ENCODE data around the gene SH3GLB1. TPM values are rescaled to one million over a fixed set of nuclear protein-coding genes. Genes with fewer than 3 reads are reported as not detected.

SH3GLB1 gene
- total RNA-seq, 4 donors from 2014 or later, result 52.5 to 75.1 (median 63.4) TPM

- in situ Hi-C loops (cut with MboI; ENCODE audit: low pct_ligation_motif_present in 1 of 4, low pct_unique_long_range_greater_than_20kb in 1 of 4, low sequenced_read_pairs in 3 of 4) (no loop called here), intact Hi-C loops (cut with DNase I; ENCODE audit: low total_unique reads) (no loop called here)
- Histone ChIP-seq H3K27me3 (no peaks in the 10 kb centered on the region), H3K36me3 (no peaks in the 10 kb centered on the region), H3K9me3 (no peaks in the 10 kb centered on the region), H3K4me1 (peaks cover 6 to 21% (median 6%) of the 10 kb centered on the region in 4 donors), H3K4me3 (no peak overlapping the region), H3K27ac (no peak overlapping the region)
- no peak for DNase-seq
- no peak for TF ChIP-seq CTCF (IDR thresholded peaks at IDR 0.05)
- WGBS, 2 donors (ENCODE audit: low coverage in 1 of 2), result 42 to 43% methylated on average over 1 of the region's 1 CpG
Measured at GRCh38 chr1:86775395-86775794, 71.0 kb downstream of the SH3GLB1 start.

- Histone ChIP-seq H3K4me1 (peaks cover 6 to 21% (median 6%) of the 10 kb centered on the region in 4 donors), H3K4me3 (no peak overlapping the region), H3K36me3 (no peaks in the 10 kb centered on the region), H3K9me3 (no peaks in the 10 kb centered on the region), H3K27me3 (no peaks in the 10 kb centered on the region), H3K27ac (no peak overlapping the region)
- WGBS, 2 donors (ENCODE audit: low coverage in 1 of 2), result 92 to 95% methylated on average over 2 of the region's 2 CpGs
- in situ Hi-C loops (cut with MboI; ENCODE audit: low pct_ligation_motif_present in 1 of 4, low pct_unique_long_range_greater_than_20kb in 1 of 4, low sequenced_read_pairs in 3 of 4), result no loop called here
- no peak for TF ChIP-seq EP300 (IDR thresholded peaks at IDR 0.05; ENCODE audit: low read depth)
- TF ChIP-seq CTCF (IDR thresholded peaks at IDR 0.05), result no peak
- no peak for DNase-seq
- intact Hi-C loops (cut with DNase I; ENCODE audit: low total_unique reads), result no loop called here
Measured at GRCh38 chr1:86776108-86776507, 71.7 kb downstream of the SH3GLB1 start.

- no peak overlapping the region for H3K4me3 ChIP-seq
- TF ChIP-seq EP300 (IDR thresholded peaks at IDR 0.05; ENCODE audit: low read depth), result no peak
- TF ChIP-seq CTCF (IDR thresholded peaks at IDR 0.05), result no peak
- no peak for TF ChIP-seq POLR2A (IDR thresholded peaks at IDR 0.05)
- no peak for TF ChIP-seq POLR2AphosphoS5 (IDR thresholded peaks at IDR 0.05)
- H3K27me3 ChIP-seq, result no peaks in the 10 kb centered on the region
- in situ Hi-C loops (cut with MboI; ENCODE audit: low pct_ligation_motif_present in 1 of 4, low pct_unique_long_range_greater_than_20kb in 1 of 4, low sequenced_read_pairs in 3 of 4), result no loop called here
- H3K4me1 ChIP-seq, result peaks cover 5 to 15% (median 6%) of the 10 kb centered on the region in 4 donors
- H3K36me3 ChIP-seq, result no peaks in the 10 kb centered on the region
- no peak overlapping the region for H3K27ac ChIP-seq
- DNase-seq, result no peak
- no peaks in the 10 kb centered on the region for H3K9me3 ChIP-seq
- WGBS, 2 donors (ENCODE audit: low coverage in 1 of 2), result 20 to 67% methylated on average over 1 to 2 of the region's 2 CpGs
- intact Hi-C loops (cut with DNase I; ENCODE audit: low total_unique reads), result no loop called here
Measured at GRCh38 chr1:86778569-86779239, 74.3 kb downstream of the SH3GLB1 start.

GRCh38 chr1:86779308-86780191 lies 75.2 kb downstream of the SH3GLB1 start:
- no peak overlapping the region for H3K27ac ChIP-seq
- no peaks in the 10 kb centered on the region for H3K36me3 ChIP-seq
- intact Hi-C loops (cut with DNase I; ENCODE audit: low total_unique reads) (no loop called here), in situ Hi-C loops (cut with MboI; ENCODE audit: low pct_ligation_motif_present in 1 of 4, low pct_unique_long_range_greater_than_20kb in 1 of 4, low sequenced_read_pairs in 3 of 4) (no loop called here)
- H3K4me3 ChIP-seq, result no peak overlapping the region
- TF ChIP-seq EP300 (IDR thresholded peaks at IDR 0.05; ENCODE audit: low read depth) (no peak), CTCF (IDR thresholded peaks at IDR 0.05) (no peak), POLR2A (IDR thresholded peaks at IDR 0.05) (no peak), POLR2AphosphoS5 (IDR thresholded peaks at IDR 0.05) (no peak)
- no peak for DNase-seq
- H3K27me3 ChIP-seq, result no peaks in the 10 kb centered on the region
- H3K9me3 ChIP-seq, result no peaks in the 10 kb centered on the region
- H3K4me1 ChIP-seq, result peaks cover 0 to 6% (median 0%) of the 10 kb centered on the region in 4 donors
- 63 to 72% methylated on average over 6 to 8 of the region's 8 CpGs for WGBS, 2 donors (ENCODE audit: low coverage in 1 of 2)
